ENCODE measurements around the gene OR10P1.

The OR10P1 gene

GRCh38 chr12:55633151-55633550 is 3.5 kb upstream of the OR10P1 start:
- no peak for TF ChIP-seq EZH2 (IDR thresholded peaks at IDR 0.05; ENCODE audit: borderline replicate concordance, low read depth, low read length, severe bottlenecking)
- TF ChIP-seq CTCF (IDR thresholded peaks at IDR 0.05; ENCODE audit: borderline replicate concordance, extremely low read depth, low read length, poor library complexity, severe bottlenecking), result no peak

GRCh38 chr12:55636116-55636655 is 506 bp upstream of the OR10P1 start:
- peaks cover 5% of the 10 kb centered on the region for H3K4me1 ChIP-seq (ENCODE audit: insufficient read depth, low read length)
- 0 out of 2 replicates have a peak, but pooled peaks cover 5% of the 10 kb centered on the region for H4K20me1 ChIP-seq (ENCODE audit: insufficient read depth, low read length)
- H3K79me2 ChIP-seq (ENCODE audit: insufficient read depth, low read length), result no peaks in the 10 kb centered on the region
- TF ChIP-seq EZH2 (IDR thresholded peaks at IDR 0.05; ENCODE audit: borderline replicate concordance, low read depth, low read length, severe bottlenecking) (no peak), CTCF (IDR thresholded peaks at IDR 0.05; ENCODE audit: borderline replicate concordance, extremely low read depth, low read length, poor library complexity, severe bottlenecking) (no peak)
- no peak overlapping the region for H2AFZ ChIP-seq (ENCODE audit: low read depth, low read length)
- peaks cover 18% of the 10 kb centered on the region for H3K27me3 ChIP-seq (ENCODE audit: insufficient read depth, low read length, poor library complexity)
- H3K9ac ChIP-seq (ENCODE audit: low read depth, low read length), result no peak overlapping the region
- H3K27ac ChIP-seq (ENCODE audit: low read length), result no peak overlapping the region
- no peak overlapping the region for H3K4me3 ChIP-seq (ENCODE audit: low read depth in 1 of 2, low read length in 2 of 2)
- H3K36me3 ChIP-seq (ENCODE audit: insufficient read depth, low read length), result no peaks in the 10 kb centered on the region
- ATAC-seq (ENCODE audit: insufficient read depth, low read depth), result no peak
- no peaks in the 10 kb centered on the region for H3K9me3 ChIP-seq (ENCODE audit: insufficient read depth, low read length, severe bottlenecking)
- no peak for DNase-seq
- no peak overlapping the region for H3K4me2 ChIP-seq (ENCODE audit: insufficient read depth, low read length)

More at GRCh38 chr12:55633151-55633550, 3.5 kb upstream of the OR10P1 start:
- Histone ChIP-seq H3K9ac (ENCODE audit: low read depth, low read length) (no peak overlapping the region), H3K4me1 (ENCODE audit: insufficient read depth, low read length) (peaks cover 5% of the 10 kb centered on the region), H3K4me2 (ENCODE audit: insufficient read depth, low read length) (no peak overlapping the region), H4K20me1 (ENCODE audit: insufficient read depth, low read length) (0 out of 2 replicates have a peak, but pooled peaks cover 5% of the 10 kb centered on the region), H3K27me3 (ENCODE audit: insufficient read depth, low read length, poor library complexity) (peaks cover 9% of the 10 kb centered on the region), H3K4me3 (ENCODE audit: low read depth in 1 of 2, low read length in 2 of 2) (no peak overlapping the region), H3K27ac (ENCODE audit: low read length) (no peak overlapping the region), H3K9me3 (ENCODE audit: insufficient read depth, low read length, severe bottlenecking) (no peaks in the 10 kb centered on the region), H3K36me3 (ENCODE audit: insufficient read depth, low read length) (no peaks in the 10 kb centered on the region), H3K79me2 (ENCODE audit: insufficient read depth, low read length) (no peaks in the 10 kb centered on the region), H2AFZ (ENCODE audit: low read depth, low read length) (no peak overlapping the region)
- DNase-seq (no peak), ATAC-seq (ENCODE audit: insufficient read depth, low read depth) (no peak)

DNA sequence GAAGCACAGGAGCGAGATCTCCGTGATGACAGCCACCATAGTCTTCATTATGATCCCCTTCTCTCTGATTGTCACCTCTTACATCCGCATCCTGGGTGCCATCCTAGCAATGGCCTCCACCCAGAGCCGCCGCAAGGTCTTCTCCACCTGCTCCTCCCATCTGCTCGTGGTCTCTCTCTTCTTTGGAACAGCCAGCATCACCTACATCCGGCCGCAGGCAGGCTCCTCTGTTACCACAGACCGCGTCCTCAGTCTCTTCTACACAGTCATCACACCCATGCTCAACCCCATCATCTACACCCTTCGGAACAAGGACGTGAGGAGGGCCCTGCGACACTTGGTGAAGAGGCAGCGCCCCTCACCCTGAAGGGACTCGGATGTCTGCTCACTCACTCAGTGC is 775 bp downstream of the OR10P1 start:
- TF ChIP-seq EZH2 (IDR thresholded peaks at IDR 0.05; ENCODE audit: borderline replicate concordance, low read depth, low read length, severe bottlenecking) (no peak), CTCF (IDR thresholded peaks at IDR 0.05; ENCODE audit: borderline replicate concordance, extremely low read depth, low read length, poor library complexity, severe bottlenecking) (no peak)
- Histone ChIP-seq H3K27ac (ENCODE audit: low read length) (no peak overlapping the region), H3K79me2 (ENCODE audit: insufficient read depth, low read length) (no peaks in the 10 kb centered on the region), H3K4me3 (ENCODE audit: low read depth in 1 of 2, low read length in 2 of 2) (no peak overlapping the region), H3K4me1 (ENCODE audit: insufficient read depth, low read length) (peaks cover 5% of the 10 kb centered on the region), H4K20me1 (ENCODE audit: insufficient read depth, low read length) (0 out of 2 replicates have a peak, but pooled peaks cover 5% of the 10 kb centered on the region), H3K9ac (ENCODE audit: low read depth, low read length) (no peak overlapping the region), H2AFZ (ENCODE audit: low read depth, low read length) (no peak overlapping the region), H3K36me3 (ENCODE audit: insufficient read depth, low read length) (no peaks in the 10 kb centered on the region), H3K4me2 (ENCODE audit: insufficient read depth, low read length) (no peak overlapping the region), H3K27me3 (ENCODE audit: insufficient read depth, low read length, poor library complexity) (peaks cover 23% of the 10 kb centered on the region), H3K9me3 (ENCODE audit: insufficient read depth, low read length, severe bottlenecking) (no peaks in the 10 kb centered on the region)
- ATAC-seq (ENCODE audit: insufficient read depth, low read depth) (peak; percentile 99), DNase-seq (peak; percentile 78)
